Left lung (tissue), 10 donors: ENCODE data around the gene F5. TPM values are rescaled to one million over a fixed set of nuclear protein-coding genes. Genes with fewer than 3 reads are reported as not detected.

Experiments
- ATAC-seq: fragments of 200-7000 bp; cut with Tn5 transposase; one replicate; pipeline ENCODE4 v1.9.1; 2020; ENCODE audit warnings: moderate library complexity
- DNase-seq, 4 donors: peaks; one replicate each; pipeline ENCODE4 v3.0.0-alpha.2; 2013 to 2020
- H3K27ac ChIP-seq, 2 donors: fragments of 200-600 bp; sonication (generic) in 1 of 2; one replicate each; pipeline versions ENCODE4 v1.5.0 to v1.8.0; 2020 to 2021
- H3K27me3 ChIP-seq, 2 donors: fragments of 200-600 bp; sonication (generic) in 1 of 2; one replicate each; pipeline versions ENCODE4 v1.5.0 to v1.8.0; 2020 to 2021
- H3K36me3 ChIP-seq, 2 donors: fragments of 200-600 bp; sonication (generic) in 1 of 2; one replicate each; pipeline versions ENCODE4 v1.5.0 to v1.8.0; 2020 to 2021
- H3K4me1 ChIP-seq, 2 donors: fragments of 200-600 bp; one replicate each; pipeline ENCODE4 v1.8.0; 2021
- H3K4me3 ChIP-seq, 2 donors: fragments of 200-600 bp; sonication (generic) in 1 of 2; one replicate each; pipeline versions ENCODE4 v1.5.0 to v1.8.0; 2020 to 2021; ENCODE audit warnings: mild to moderate bottlenecking in 1 of 2
- H3K9me3 ChIP-seq, 2 donors: fragments of 200-600 bp; sonication (generic) in 1 of 2; one replicate each; pipeline versions ENCODE4 v1.5.0 to v1.8.0; 2020 to 2021
- CTCF ChIP-seq, 2 donors: fragments of 200-600 bp; sonication (generic) in 1 of 2; IDR thresholded peaks; one replicate each; pipeline versions ENCODE4 v1.5.0 to v1.8.0; 2021; ENCODE audit warnings: antibody characterized with exemption in 2 of 2
- intact Hi-C, 2 donors: fragments of 100-400 bp; cut with DNase I; formaldehyde crosslinking; loops; one replicate each; pipeline versions ENCODE4 v1.11.2 to v1.14.2; 2022
- polyA plus RNA-seq, 6 donors: library from polyadenylated mRNA; unstranded; fragments of 120-200 nt; gene quantifications; one replicate each; pipeline ENCODE4 v1.2.1, GENCODE V29; 2013; ENCODE audit not compliant: insufficient read length in 6 of 6
- total RNA-seq, 2 donors: library from RNA; stranded (reverse); fragmentation: NEBNext Ultra II Directional; extraction: Animal tissue kit (Norgen Biotek cat#: 25700); gene quantifications; one replicate each; pipeline ENCODE4 v1.2.1, GENCODE V29; 2021
- donor health status: DM: no; HTN: yes; CAD: no.
- donor health status: DM: no; HTN: no; CAD: no.

F5 gene
- total and polyA plus RNA-seq, 8 donors: 0.03 to 7.2 (median 0.23) TPM

- Histone ChIP-seq H3K4me1 (peaks cover 0 to 35% of the 10 kb centered on the region in 2 donors), H3K4me3 (no peak overlapping the region), H3K27ac (no peak overlapping the region), H3K9me3 (no peaks in the 10 kb centered on the region), H3K27me3 (no peaks in the 10 kb centered on the region), H3K36me3 (no peaks in the 10 kb centered on the region)
- peak; percentile 55 to 58 for TF ChIP-seq CTCF (IDR thresholded peaks at IDR 0.05)
- DNase-seq (no peak), ATAC-seq (peak; percentile 81)
- intact Hi-C loops: loop anchor here in 1 of 2 donors (5.0 kb wide), 1 partner anchor 111 kb away; the partner anchor contains the start of gene SELL
These were observed 15.0 kb upstream of the F5 start for GRCh38 chr1:169601096-169601881.

- DNase-seq: no peak
- TF ChIP-seq CTCF (IDR thresholded peaks at IDR 0.05): no peak
- no peak overlapping the region for H3K4me3 ChIP-seq
These were observed 9.8 kb upstream of the F5 start for GRCh38 chr1:169595764-169596711.

DNA sequence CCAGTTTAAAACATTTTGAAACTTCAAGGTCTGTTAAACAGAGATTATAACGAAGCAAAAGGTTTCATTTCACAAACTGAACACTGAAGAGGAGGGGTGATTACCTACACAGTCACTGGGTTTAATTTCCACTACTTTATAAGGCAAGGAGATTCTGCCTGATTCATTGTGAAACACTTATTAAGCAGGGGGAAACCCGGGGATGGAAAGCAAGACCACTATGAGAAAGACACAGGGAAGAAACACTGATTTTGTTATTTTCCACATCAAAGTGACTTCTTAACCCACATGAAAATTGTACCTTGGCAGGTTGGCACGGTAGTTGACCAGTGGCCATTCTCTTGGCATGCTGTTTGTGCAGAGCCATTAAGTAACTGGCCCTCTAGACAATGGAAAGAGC lies 8.1 kb upstream of the F5 start:
- no peaks in the 10 kb centered on the region for H3K36me3 ChIP-seq

More at GRCh38 chr1:169595764-169596711, 9.8 kb upstream of the F5 start:
- Histone ChIP-seq H3K27ac (no peak overlapping the region), H3K4me1 (no peaks in the 10 kb centered on the region), H3K9me3 (no peaks in the 10 kb centered on the region), H3K36me3 (no peaks in the 10 kb centered on the region), H3K27me3 (no peaks in the 10 kb centered on the region)
- intact Hi-C loops: no loop called here
- peak; percentile 44 for ATAC-seq

DNA sequence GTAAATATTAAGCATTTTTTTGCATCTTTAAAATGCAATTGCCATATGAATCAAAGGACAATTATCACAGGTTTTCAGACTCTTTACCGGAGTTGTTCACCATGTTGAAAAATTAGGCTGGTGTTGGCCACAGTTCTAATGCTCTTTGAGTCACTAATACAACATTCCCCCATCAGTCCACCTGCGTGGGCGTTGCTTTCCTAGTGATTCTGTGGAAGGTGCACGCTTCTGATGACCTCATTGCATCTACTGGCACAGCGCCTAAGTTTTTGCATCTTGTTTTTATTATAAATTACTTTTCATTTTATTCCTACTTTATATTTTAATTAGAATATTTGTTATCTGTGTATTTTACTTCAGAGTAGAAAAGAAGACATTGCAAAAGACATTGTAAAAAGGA lies 4.7 kb upstream of the F5 start:
- intact Hi-C loops: no loop called here
- Histone ChIP-seq H3K4me3 (no peak overlapping the region), H3K9me3 (no peaks in the 10 kb centered on the region), H3K36me3 (no peaks in the 10 kb centered on the region), H3K27me3 (peaks cover 0 to 3% of the 10 kb centered on the region in 2 donors), H3K4me1 (peaks cover 3 to 7% of the 10 kb centered on the region in 2 donors), H3K27ac (no peak overlapping the region)
- ATAC-seq (no peak), DNase-seq (no peak)
- no peak for TF ChIP-seq CTCF (IDR thresholded peaks at IDR 0.05)

More for the DNA sequence above, 8.1 kb upstream of the F5 start:
- intact Hi-C loops: no loop called here
- Histone ChIP-seq H3K27me3 (no peaks in the 10 kb centered on the region), H3K9me3 (no peaks in the 10 kb centered on the region), H3K4me1 (no peaks in the 10 kb centered on the region), H3K4me3 (no peak overlapping the region), H3K27ac (no peak overlapping the region)
- ATAC-seq (no peak), DNase-seq (no peak)
- TF ChIP-seq CTCF (IDR thresholded peaks at IDR 0.05): no peak
